HG03342 (cell line): Measurements from ENCODE around the gene NIT1.
"Not testable (repeated sequence)": the region's sequence is repeated elsewhere in the genome, so short reads cannot be mapped to it uniquely, and the experiment has no call there.

Experiments used
- ATAC-seq: cut with Tn5 transposase; IDR thresholded peaks from one replicate; pipeline ENCODE4 v1.9.1; 2021; ENCODE audit warnings: mild to moderate bottlenecking, moderate library complexity; ENCODE audit not compliant: unreplicated experiment

Gene NIT1

GRCh38 chr1:161111527-161111926 is 6.4 kb upstream of the NIT1 start:
- ATAC-seq: no peak

DNA sequence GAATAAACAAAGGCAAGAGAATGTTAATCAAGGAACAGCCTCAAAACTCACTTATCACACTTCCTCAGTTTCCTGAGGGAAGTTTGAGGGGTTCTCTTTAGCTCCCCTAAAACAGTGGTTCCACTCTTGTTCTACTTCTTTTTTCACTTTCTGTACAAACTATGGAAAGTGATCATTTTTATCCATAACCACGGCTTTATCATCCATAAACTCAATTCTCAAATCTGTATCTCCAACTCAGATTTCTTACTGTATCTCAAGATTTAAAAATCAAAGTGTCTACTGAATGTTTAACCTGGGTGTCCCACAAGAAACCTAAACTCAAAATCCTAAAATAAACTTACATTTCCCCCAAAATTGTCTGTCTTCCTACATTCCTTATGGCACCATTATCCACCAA is 4.0 kb upstream of the NIT1 start:
- no peak for ATAC-seq

- no peak for ATAC-seq
These were observed 3.3 kb upstream of the NIT1 start for GRCh38 chr1:161114556-161114955.

GRCh38 chr1:161115132-161115711 is 2.7 kb upstream of the NIT1 start:
- ATAC-seq: no peak

DNA sequence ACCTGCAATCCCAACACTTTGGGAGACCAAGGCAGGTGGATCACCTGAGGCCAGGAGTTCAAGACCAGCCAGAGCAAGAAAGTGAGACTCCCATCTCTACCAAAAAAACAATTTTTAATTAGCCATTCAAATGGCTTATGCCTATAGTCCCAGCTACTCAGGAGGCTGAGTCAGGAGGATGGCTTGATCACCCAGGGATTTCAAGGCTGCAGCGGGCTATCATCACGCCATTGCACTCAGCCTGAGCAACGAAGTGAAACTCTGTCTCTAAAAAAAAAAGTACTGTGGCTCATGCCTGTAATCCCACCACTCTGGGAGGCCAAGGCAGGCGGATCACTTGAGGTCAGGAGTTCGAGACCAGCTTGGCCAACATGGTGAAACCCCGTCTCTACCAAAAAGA is 1.9 kb upstream of the NIT1 start:
- ATAC-seq: not testable (repeated sequence)

- ATAC-seq: peak; percentile 40
These were observed 1.4 kb downstream of the NIT1 start for GRCh38 chr1:161119092-161119903.

- ATAC-seq: no peak
These were observed 3.2 kb downstream of the NIT1 start for GRCh38 chr1:161121042-161121650.

- no peak for ATAC-seq
These were observed 3.9 kb downstream of the NIT1 start for GRCh38 chr1:161121834-161122233.

DNA sequence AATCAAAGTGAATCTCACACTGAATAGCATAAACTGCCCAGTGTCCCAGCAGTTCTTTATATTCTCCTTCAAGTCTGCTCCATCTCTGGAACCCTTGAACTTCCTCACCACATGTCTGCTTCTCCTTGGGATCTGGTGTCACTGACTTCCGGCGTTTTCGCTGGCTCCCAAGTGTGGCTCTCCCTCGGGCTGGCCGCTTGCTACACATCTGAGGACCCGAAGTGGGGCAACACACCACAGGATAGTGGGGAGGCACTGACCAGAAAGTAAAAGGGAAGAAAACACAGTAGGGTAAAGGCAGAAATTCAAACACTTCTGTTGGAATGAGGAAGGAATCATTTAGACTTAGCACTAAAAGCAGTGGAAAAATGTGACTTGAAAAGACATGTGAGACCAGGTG is 5.1 kb downstream of the NIT1 start:
- no peak for ATAC-seq

- ATAC-seq: no peak
These were observed 9.7 kb downstream of the NIT1 start for GRCh38 chr1:161127649-161128048.

- ATAC-seq: no peak
These were observed 10.9 kb downstream of the NIT1 start for GRCh38 chr1:161128591-161129420.

- ATAC-seq: no peak
These were observed 12.4 kb downstream of the NIT1 start for GRCh38 chr1:161130266-161130665.

- no peak for ATAC-seq
These were observed 13.9 kb downstream of the NIT1 start for GRCh38 chr1:161131523-161132409.

GRCh38 chr1:161132410-161133219 is 14.7 kb downstream of the NIT1 start, which contains the start of gene DEDD:
DEDD (minus strand) TSS chr1:161132667; CDS start chr1:161124462, 8,205 bp downstream.
- peak; percentile 92 for ATAC-seq

DNA sequence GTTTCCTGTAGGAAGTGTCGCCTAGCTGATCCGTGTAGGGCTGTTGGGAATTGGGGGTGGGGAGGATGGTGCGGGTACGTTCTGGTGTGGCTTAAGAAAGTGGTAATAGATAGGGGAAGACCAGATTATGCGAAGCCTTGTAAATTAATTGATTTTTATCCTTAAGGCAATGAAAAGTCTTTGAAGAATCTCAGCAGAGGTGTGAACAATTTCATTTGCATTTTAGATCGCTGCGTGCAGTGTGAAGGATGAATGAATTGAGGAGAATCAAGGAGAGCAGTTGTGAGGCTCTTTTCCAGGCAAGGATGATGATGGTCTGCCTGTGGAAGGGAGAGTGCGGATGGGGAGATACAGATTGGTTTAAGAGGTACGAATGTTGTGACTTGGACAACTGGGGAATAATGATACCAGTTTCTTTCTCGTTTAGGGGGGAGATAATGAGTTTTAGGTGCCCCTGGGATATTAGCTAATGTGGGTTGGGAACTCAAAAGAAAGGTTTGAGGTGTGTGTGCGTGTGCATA is 15.4 kb downstream of the NIT1 start:
- no peak for ATAC-seq

DNA sequence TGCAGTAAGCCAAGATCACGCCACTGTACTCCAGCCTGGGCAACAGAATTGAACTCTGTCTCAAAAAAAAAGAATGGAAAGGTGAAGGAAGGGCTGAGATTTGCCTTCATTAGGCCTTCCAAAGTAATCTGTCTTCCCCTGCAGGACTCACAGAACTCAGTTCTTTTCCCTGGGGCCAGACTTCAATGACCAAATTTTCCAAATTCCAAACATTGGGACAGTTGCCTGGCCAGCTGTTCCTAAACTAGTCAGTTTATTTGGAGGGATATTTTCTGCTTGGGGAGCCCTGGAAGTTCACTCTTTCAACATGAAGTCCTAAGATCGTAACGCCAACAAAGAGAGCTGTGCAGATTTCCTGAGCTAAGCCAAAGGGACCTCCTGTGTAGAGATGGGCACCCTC is 20.0 kb downstream of the NIT1 start:
- ATAC-seq: no peak

- ATAC-seq: no peak
These were observed 20.5 kb downstream of the NIT1 start for GRCh38 chr1:161138431-161138830.

GRCh38 chr1:161139766-161140165 is 21.9 kb downstream of the NIT1 start:
- ATAC-seq: no peak

DNA sequence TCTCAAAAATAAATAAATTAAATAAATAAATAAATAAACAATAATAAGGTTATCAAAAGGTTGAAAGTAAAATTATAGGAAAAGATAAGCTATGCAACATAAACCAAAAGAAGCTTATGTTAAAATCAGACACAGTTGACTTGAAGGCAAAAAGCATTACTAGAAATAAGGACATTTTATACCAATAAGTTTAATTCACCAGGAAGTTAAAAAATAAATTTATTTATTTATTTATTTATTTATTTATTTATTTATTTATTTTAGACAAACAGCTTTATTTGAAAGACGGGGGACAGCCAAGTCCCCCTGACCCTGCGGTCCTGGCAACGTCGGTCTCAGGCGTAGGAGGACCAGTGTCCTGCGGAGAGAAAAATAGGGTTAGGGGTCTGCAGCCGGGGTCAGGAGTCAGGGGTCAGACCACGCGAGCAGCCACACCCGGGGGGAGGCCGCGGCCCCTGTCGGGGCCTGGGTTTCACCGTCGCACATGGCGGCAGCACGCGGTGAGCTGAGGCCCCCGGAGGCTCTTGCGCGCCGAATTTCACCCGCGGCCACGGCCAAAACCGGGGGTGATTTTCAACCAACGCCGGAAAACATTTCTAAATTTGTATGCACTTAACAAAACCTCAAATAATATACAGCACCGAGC is 23.0 kb downstream of the NIT1 start:
- no peak for ATAC-seq
